ENCODE data around the gene CH25H. TPM values are rescaled to one million over a fixed set of nuclear protein-coding genes. Genes with fewer than 3 reads are reported as not detected.
"Not testable (repeated sequence)": the region's sequence is repeated elsewhere in the genome, so short reads cannot be mapped to it uniquely, and the experiment has no call there.

CH25H gene
- total RNA-seq, 3 donors from 2014 or later, result 0.80 to 1.2 (median 0.84) TPM

GRCh38 chr10:89204621-89205185, 2.4 kb downstream of the CH25H start:
- Histone ChIP-seq H3K36me3 (ENCODE audit: low read depth) (no peaks in the 10 kb centered on the region), H3K4me1 (ENCODE audit: low read depth) (peaks cover 19% of the 10 kb centered on the region), H3K9me3 (no peaks in the 10 kb centered on the region), H3K4me3 (no peak overlapping the region)
- no peak for ATAC-seq
- no peak for DNase-seq
- TF ChIP-seq CTCF (IDR thresholded peaks at IDR 0.05), result no peak
- intact Hi-C loops (cut with DNase I, micrococcal nuclease), result no loop called here

GRCh38 chr10:89203237-89203636, 3.9 kb downstream of the CH25H start:
- H3K9me3 ChIP-seq, result no peaks in the 10 kb centered on the region
- H3K36me3 ChIP-seq (ENCODE audit: low read depth), result no peaks in the 10 kb centered on the region
- H3K4me3 ChIP-seq, result no peak overlapping the region
- H3K4me1 ChIP-seq (ENCODE audit: low read depth), result peaks cover 17% of the 10 kb centered on the region
- DNase-seq, result no peak
- TF ChIP-seq CTCF (IDR thresholded peaks at IDR 0.05), result no peak
- intact Hi-C loops (cut with DNase I, micrococcal nuclease), result no loop called here
- ATAC-seq, result no peak

GRCh38 chr10:89202033-89202425, 5.1 kb downstream of the CH25H start:
- no peak for TF ChIP-seq CTCF (IDR thresholded peaks at IDR 0.05)
- intact Hi-C loops (cut with DNase I, micrococcal nuclease), result no loop called here
- Histone ChIP-seq H3K9me3 (no peaks in the 10 kb centered on the region), H3K4me1 (ENCODE audit: low read depth) (peaks cover 6% of the 10 kb centered on the region), H3K4me3 (no peak overlapping the region), H3K36me3 (ENCODE audit: low read depth) (no peaks in the 10 kb centered on the region)
- DNase-seq (no peak), ATAC-seq (no peak)

GRCh38 chr10:89201345-89202032, 5.6 kb downstream of the CH25H start:
- H3K9me3 ChIP-seq, result no peaks in the 10 kb centered on the region
- no peaks in the 10 kb centered on the region for H3K36me3 ChIP-seq (ENCODE audit: low read depth)
- H3K4me3 ChIP-seq, result no peak overlapping the region
- ATAC-seq (no peak), DNase-seq (no peak)
- intact Hi-C loops (cut with DNase I, micrococcal nuclease), result no loop called here
- peaks cover 2% of the 10 kb centered on the region for H3K4me1 ChIP-seq (ENCODE audit: low read depth)
- no peak for TF ChIP-seq CTCF (IDR thresholded peaks at IDR 0.05)

GRCh38 chr10:89197473-89197872, 9.6 kb downstream of the CH25H start:
- no peak for TF ChIP-seq CTCF (IDR thresholded peaks at IDR 0.05)
- intact Hi-C loops (cut with DNase I, micrococcal nuclease), result no loop called here
- Histone ChIP-seq H3K36me3 (ENCODE audit: low read depth) (no peaks in the 10 kb centered on the region), H3K4me3 (no peak overlapping the region), H3K4me1 (ENCODE audit: low read depth) (no peaks in the 10 kb centered on the region), H3K9me3 (no peaks in the 10 kb centered on the region)
- ATAC-seq (no peak), DNase-seq (no peak)

- DNase-seq; ATAC-seq; intact Hi-C loops (cut with DNase I, micrococcal nuclease); H3K9me3 ChIP-seq; H3K4me1 ChIP-seq (ENCODE audit: low read depth); H3K36me3 ChIP-seq (ENCODE audit: low read depth); H3K4me3 ChIP-seq: not testable (repeated sequence)
Observed at GRCh38 chr10:89191301-89191700, 15.8 kb downstream of the CH25H start.
